T-helper 9 cell (primary cell): ENCODE data around the gene GSG1L.
A peak's percentile ranks its signal among the peaks of the same experiment; 100 is the strongest.
"Not testable (repeated sequence)": the region's sequence is repeated elsewhere in the genome, so short reads cannot be mapped to it uniquely, and the experiment has no call there.

ENCODE experiments used
- DNase-seq: peaks from one replicate; pipeline ENCODE4 v3.0.0-alpha.2; 2020

The GSG1L gene

DNA sequence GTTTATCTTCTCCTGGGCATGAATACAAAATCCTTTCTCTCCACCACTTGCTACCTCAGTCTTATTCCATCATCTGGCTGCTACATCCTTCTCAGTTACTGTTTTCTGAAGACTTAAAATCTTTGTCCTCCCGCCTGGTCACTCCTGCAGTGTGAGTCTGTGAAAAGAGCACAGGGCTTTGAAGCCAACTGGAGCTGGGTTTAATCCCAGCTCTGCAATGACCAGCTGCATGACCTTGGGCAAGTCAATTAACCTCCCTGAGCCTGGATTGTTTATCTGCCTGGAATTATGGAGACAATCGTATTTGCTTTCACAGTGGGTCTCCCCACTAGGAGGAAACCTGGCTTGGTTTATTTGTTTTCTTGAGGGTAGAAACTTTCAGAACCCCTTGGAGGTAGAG lies 183.2 kb downstream of the GSG1L start:
- DNase-seq, result no peak

GRCh38 chr16:27879601-27880247 lies 183.8 kb downstream of the GSG1L start:
- DNase-seq, result no peak

DNA sequence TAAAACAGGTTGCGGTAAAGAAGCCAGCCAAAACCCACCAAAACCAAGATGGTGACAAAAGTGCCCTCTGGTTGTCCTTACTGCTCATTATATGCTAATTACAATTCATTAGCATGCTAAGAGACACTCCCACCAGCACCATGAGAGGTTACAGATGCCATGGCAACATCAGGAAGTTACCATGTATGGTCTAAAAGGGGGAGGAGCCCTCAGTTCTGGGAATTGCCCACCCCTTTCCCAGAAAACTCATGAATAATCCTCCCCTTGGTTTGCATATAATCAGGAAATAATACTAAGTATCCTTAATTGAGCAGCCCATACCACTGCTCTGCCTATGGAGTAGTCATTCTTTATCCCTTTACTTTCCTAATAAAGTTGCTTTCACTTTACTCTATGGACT lies 190.9 kb downstream of the GSG1L start:
- not testable (repeated sequence) for DNase-seq

DNA sequence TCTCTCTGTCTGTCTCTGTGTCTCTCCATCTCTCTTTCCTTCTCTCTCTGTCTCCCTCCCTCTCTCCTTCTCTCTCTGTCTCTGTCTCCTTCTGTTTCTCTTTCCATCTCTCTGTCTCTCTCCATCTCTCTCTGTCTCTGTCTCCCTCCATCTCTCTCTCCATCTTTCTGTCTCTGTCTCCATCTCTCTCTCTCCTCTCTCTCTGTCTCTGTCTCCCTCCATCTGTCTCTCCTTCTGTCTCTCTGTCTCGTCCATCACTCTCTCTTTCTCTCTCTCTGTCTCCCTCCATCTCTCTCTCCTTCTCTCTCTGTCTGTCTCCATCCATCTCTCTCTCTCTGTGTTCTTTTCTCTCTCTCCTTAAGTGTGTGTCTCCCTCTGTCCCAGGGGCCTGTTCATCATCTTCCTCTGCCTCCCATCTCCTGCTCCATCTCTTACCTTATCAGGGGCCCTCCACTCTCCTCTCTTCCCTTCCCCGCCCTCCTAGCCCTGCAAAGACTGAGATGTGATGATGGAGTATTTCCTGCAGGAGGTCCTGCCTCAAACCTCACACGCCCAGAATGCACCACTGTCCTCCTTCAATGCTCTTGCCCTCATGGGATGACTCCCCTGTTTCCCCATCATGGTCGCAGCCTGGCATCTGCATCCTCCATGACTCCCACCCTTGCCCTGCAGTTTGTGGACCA lies 193.3 kb downstream of the GSG1L start:
- DNase-seq, result no peak

DNA sequence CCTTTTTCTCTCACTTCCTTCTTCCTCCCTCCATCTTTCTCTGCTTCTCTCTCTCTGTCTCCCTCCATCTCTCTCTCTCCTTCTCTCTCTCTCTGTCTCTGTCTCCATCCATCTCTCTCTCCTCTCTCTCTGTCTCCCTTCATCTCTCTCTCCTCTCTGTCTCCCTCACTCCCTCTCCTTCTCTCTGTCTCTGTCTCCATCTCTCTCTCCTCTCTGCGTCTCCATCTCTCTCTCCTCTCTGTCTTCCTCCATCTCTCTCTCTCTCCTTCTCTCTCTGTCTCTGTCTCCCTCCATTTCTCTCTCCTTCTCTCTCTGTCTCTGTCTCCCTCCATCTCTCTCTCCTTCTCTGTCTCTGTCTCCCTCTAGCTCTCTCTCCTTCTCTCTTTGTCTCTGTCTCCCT lies 194.1 kb downstream of the GSG1L start:
- no peak for DNase-seq

GRCh38 chr16:27868180-27868579 lies 195.3 kb downstream of the GSG1L start:
- DNase-seq, result no peak

DNA sequence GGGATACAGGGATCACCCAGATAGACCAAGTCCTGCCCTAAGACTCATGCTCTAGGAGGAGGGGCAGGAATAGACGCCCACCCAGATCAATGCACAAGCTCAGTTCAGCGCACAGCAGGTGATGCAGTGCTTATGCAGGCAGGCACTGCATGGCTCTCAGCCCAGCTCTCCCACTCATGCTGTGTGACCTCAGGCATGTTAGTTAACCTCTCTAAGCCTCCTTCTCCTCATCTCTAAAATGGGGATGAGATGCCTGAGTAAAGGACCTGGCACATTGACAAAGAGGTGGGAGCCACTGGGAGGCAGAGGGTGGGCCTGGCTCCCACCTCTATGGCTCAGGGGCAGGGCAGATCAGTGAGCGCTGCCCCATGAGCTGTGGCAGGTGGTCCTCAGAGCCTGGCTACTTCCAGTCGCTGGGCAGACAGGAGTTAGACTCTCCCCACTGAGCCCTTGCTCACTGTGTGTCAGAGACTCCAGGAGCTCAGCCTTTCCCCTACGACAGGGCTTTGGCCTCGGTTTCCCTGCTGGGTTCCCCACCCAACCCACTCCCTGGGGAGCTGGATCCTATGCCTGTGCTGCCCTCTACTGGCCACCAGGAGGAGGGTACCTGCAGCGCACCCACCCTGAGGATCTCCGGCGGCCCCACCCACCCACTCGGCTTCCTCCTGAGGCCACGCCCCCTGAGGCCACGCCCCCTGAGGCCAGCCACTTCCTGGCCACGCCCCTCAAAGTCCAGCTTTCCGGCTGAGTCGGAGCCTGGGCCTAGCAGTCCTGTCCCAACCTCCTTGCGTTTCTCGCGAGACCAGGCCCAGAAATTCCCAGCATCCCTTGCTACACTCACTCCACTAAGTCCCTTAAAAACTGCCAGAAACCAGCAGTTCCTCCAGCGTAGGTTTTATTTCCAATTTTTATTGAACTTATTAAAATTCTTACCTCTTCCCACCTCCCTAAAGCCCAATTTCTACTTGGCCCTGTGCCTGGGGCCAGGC lies 196.1 kb downstream of the GSG1L start:
- DNase-seq, result peak; percentile 23

- DNase-seq, result no peak
Observed at GRCh38 chr16:27863377-27863776, 200.1 kb downstream of the GSG1L start.

DNA sequence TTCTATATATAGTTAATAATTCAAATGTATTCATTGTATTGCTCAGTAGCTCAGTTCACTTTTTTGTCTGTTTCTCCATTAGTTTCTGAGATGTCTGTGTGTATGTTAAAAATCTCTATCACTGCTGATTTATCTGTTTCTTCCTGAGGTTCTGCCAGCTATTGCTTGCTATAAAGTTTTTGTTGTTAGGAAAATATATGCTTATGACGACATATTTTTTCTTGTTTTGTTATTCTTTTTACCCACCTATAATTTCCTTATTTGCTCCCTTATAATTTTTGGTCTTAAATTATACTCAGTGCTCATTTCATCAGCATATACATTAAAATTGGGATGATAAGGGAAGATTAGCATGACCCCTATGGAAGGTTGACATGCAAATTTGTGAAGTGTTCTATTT lies 200.6 kb downstream of the GSG1L start:
- no peak for DNase-seq

- DNase-seq, result no peak
Observed at GRCh38 chr16:27860091-27860490, 203.4 kb downstream of the GSG1L start.

- DNase-seq, result no peak
Observed at GRCh38 chr16:27859020-27859419, 204.5 kb downstream of the GSG1L start.

GRCh38 chr16:27853651-27854050 lies 209.9 kb downstream of the GSG1L start:
- no peak for DNase-seq

- DNase-seq, result no peak
Observed at GRCh38 chr16:27853101-27853500, 210.4 kb downstream of the GSG1L start.

DNA sequence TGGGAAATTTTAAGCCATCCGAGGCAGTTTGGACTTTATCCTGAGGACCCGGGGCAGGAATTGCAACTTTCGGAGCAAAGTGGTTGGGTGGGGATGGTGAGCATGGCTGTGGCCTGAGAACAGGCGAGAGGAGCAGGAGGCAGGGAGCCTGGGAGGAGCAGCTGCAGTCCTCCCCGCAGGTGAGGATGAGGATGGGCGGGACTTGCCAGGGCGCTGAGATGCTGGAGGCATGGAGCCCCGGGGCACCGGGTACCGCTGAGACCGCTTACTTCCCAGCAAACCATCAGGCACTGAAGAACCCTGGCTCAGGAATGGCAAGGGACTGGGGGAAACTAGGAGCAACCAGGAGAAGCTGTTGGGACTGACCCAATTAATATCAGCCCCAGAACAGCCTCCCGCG lies 210.8 kb downstream of the GSG1L start:
- DNase-seq, result no peak

DNA sequence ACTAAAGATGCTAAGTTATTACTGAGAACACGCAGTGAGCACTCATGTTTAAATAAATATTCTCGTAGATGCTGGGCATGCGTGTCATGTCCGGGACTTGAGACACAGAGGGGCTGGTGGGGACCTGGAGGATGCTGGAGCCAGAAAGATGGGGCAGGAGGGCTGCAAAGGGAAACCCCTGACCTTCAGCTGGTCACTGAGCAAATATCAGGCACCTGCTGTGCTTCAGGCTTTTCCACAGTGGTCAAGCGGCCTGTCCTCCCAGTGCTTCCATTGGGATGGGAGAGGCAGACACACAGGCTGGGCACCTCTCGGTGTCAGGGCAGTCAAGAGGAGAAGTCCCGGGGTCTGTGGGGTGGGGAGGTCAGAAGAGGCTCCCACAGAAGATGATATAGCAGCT lies 211.4 kb downstream of the GSG1L start:
- no peak for DNase-seq

DNA sequence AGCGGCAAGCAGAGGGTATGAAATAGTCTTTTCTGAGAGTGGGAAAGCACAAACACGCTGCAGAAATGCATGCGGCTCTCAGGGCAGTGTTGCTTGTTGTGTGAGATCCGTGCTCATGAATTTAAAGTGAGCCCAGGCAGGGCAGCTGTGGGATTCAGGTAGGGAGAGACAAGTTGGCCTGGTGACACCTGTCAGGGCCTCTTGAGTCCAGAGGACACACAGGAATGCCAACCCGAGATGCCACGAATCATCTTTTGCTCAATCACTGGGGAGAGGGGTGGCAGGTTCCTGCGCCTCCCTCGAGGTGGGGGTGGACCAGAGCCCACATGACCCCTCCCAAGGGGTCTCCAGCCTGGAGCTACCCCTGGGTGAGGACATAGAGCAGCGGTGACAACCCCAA lies 211.9 kb downstream of the GSG1L start:
- no peak for DNase-seq

DNA sequence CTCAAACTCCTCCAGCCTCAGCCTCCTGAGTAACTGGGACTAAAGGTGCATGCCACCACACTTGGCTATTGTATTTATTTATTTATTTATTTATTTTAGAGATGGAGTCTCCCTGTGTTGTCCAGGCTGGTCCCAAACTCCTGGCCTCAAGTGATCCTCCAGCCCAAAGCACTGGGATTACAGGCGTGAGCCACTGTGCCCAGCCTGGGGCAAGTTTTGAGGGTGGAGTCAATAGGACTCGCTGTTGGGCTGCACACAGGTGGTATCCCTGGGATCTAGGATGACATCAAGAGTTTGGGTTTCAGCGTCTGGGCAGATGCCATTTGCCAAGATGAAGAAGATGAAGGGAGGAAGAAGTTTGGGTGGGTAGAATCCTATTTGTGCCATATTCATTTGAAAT lies 213.9 kb downstream of the GSG1L start:
- DNase-seq, result no peak

DNA sequence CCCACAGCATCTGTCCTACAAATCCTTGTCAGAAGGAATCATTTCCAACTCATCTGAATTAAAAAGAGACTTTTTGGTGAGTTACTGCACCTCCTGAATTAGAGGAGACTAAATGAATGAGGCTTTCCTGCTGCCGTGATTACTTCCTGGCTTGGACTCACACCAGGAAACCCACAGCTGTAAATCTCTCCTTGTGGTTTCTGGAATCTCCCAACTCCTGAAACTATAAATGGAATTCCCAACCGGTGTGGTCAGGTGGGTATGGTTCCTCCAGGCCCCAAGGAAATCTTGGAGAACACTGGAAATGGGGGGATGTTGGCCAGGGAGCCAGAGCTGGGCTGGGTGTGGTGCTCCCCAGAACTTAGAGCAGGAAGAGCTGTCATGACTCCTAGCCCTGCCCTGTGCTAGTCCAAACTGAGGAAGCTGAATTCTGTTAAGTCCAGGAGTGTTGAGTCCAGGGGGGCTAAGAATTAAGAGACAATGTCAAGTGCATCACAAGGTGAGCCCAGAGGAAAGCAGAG lies 216.4 kb downstream of the GSG1L start:
- no peak for DNase-seq

DNA sequence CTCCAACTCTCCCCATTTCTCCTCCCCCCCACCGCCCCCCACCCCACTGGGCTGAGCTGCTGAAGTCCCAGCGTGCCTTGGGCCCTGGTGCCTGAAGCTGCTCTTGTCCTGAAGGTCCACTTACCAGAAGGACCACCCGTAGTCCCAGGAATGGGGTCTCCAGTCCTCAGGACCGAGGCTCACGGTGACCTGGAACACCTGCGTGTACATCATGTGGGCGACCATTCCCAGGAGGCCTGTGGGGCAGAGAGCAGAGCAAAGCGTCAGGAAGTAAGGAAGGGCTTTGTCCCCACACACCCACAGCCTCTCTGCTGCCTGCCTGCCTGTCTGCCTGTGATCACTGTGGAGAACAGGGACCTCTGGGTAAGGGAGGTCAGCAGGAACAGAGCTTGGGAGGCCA lies 218.7 kb downstream of the GSG1L start:
- no peak for DNase-seq

DNA sequence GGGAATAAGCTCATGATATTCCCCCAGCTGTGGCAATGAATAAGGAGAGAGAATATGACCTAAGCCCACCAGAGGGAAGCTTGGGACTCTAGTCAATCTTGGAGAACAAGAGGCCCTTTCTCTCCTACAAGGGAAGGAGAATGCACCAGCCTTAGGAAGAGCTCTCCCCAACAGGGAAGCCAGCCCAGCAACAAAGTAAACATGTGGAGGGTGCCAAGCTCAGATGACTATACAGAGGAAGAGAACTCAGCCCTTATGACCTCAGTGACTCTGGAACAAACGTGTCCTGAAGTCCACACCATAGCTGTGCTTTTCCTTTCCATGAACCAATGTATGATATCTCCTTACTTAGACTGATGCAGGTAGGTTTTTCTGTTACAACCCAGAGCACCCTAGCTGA lies 219.7 kb downstream of the GSG1L start:
- DNase-seq, result no peak

DNA sequence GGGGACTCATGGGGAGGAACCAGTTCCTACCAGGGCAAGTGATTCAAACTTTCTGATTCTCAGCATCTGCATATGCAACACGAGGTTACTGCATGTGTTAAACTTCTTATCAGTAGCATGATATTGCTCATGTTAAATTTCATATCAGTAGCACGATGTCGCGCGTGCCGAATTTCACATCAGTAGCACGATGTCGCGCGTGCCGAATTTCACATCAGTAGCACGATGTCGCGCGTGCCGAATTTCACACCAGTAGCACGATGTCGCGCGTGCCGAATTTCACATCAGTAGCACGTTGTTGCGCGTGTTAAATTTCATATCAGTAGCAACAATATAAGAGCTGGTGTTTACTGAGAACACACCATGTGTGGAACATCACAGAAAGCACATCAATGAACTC lies 221.6 kb downstream of the GSG1L start:
- no peak for DNase-seq

GRCh38 chr16:27841061-27841801 lies 222.3 kb downstream of the GSG1L start:
- no peak for DNase-seq
